Activated naive CD4-positive, alpha-beta T cell treated with anti-CD3 and anti-CD28 coated beads for 36 hours (primary cell): ENCODE results near the gene TNFRSF9. TPM values are rescaled to one million over a fixed set of nuclear protein-coding genes. Genes with fewer than 3 reads are reported as not detected.
"Not testable (repeated sequence)": the region's sequence is repeated elsewhere in the genome, so short reads cannot be mapped to it uniquely, and the experiment has no call there.

Experiments
- CTCF ChIA-PET: fragments of 350-600 bp; sonication (Branson Sonifier 250); formaldehyde crosslinking; loops from one replicate; lab custom pipeline; 2021; ENCODE audit warnings: antibody characterized with exemption; lab: Charles Lee
- DNase-seq: peaks from one replicate; pipeline ENCODE4 v3.0.0-alpha.2; 2020
- H3K27ac Mint-ChIP-seq: one replicate; pipeline ENCODE4 v1.8.0; 2021; ENCODE audit warnings: mild to moderate bottlenecking, mixed read lengths
- H3K27me3 Mint-ChIP-seq: one replicate; pipeline ENCODE4 v1.8.0; 2021; ENCODE audit warnings: low read depth, mixed read lengths
- H3K36me3 Mint-ChIP-seq: one replicate; pipeline ENCODE4 v1.8.0; 2021; ENCODE audit warnings: low read depth, mixed read lengths
- H3K4me1 Mint-ChIP-seq: one replicate; pipeline ENCODE4 v1.8.0; 2021; ENCODE audit warnings: low read depth, mixed read lengths
- H3K4me3 Mint-ChIP-seq: one replicate; pipeline ENCODE4 v1.8.0; 2021; ENCODE audit warnings: mild to moderate bottlenecking, moderate library complexity, mixed read lengths
- H3K9me3 Mint-ChIP-seq: one replicate; pipeline ENCODE4 v1.8.0; 2021; ENCODE audit warnings: mixed read lengths
- intact Hi-C: fragments of 100-400 bp; cut with micrococcal nuclease; formaldehyde crosslinking; loops from one replicate; pipeline ENCODE4 v1.15.1; 2023
- total RNA-seq, 2 experiments: library from RNA; stranded (reverse); gene quantifications; one replicate each; pipeline ENCODE4 v1.2.3, GENCODE V29; 2021

The TNFRSF9 gene
- total RNA-seq, 2 experiments from 2014 or later, result 10.5 to 11.6 TPM

DNA sequence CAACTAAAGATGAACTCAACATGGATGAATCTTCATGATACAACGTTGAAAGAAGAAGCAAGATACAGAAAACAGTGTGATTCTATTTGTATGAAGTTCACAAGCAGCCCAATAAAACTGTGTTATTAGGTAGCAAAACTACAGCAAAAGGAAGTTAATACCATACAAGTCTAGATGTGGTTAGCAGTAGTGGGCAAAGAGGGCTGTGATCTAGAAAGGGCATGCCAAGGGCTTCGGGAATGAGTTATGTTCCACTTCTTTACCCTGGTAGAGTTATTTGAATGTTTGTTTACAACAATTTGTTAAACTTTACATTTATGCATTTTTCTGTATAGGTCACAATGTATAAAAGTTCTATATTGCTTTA lies 9.2 kb downstream of the TNFRSF9 start:
- Mint-ChIP-seq H3K36me3 (peaks cover 12% of the 10 kb centered on the region), H3K4me3 (no peak overlapping the region), H3K9me3 (no peaks in the 10 kb centered on the region), H3K27ac (peak overlapping the region; percentile 48), H3K27me3 (peaks cover 2% of the 10 kb centered on the region), H3K4me1 (peaks cover 21% of the 10 kb centered on the region)
- no peak for DNase-seq
- intact Hi-C loops, result no loop called here
- CTCF ChIA-PET, result interaction anchor here (0.7 to 0.9 kb wide), 3 partner anchors 45 to 263 kb away, joined by 3 to 4 read pairs (median 4); partner anchors contain the start of gene ERRFI1

- peaks cover 21% of the 10 kb centered on the region for H3K4me1 Mint-ChIP-seq
- peaks cover 12% of the 10 kb centered on the region for H3K36me3 Mint-ChIP-seq
- no peaks in the 10 kb centered on the region for H3K9me3 Mint-ChIP-seq
- DNase-seq, result peak; percentile 37
- CTCF ChIA-PET, result interaction anchor here (0.7 to 0.9 kb wide), 2 partner anchors 95 to 263 kb away, joined by 3 to 4 read pairs; partner anchors contain the start of gene ERRFI1
- H3K27ac Mint-ChIP-seq, result peak overlapping the region; percentile 48
- peak overlapping the region; percentile 3 for H3K4me3 Mint-ChIP-seq
- intact Hi-C loops, result loop anchor here (1.0 kb wide), 1 partner anchor 10 kb away; no protein-coding TSS in a partner anchor
- H3K27me3 Mint-ChIP-seq, result peaks cover 2% of the 10 kb centered on the region
Measured at GRCh38 chr1:7930645-7931445, 9.8 kb downstream of the TNFRSF9 start.

DNA sequence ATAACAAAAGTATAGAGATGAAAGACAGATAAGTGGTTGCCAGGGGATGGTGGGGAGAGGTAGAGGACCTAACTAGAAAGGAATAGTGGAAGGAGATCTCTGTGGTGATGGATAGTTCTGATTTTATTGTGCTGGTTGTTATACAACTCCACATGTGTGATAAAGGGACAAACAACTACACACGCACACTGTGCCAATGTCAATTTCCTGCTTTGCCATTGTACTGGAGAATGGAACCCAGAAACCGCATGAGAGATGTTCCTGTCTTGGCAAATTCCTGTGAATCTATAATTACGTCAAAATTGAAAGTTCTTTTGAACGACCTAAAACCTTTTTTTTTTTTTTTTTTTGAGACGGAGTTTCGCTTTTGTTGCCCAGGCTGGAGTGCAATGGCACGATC lies 11.0 kb downstream of the TNFRSF9 start:
- CTCF ChIA-PET, result interaction anchor here (0.7 kb wide), 1 partner anchor 13 kb away, joined by 5 read pairs; no protein-coding TSS in a partner anchor
- peaks cover 21% of the 10 kb centered on the region for H3K4me1 Mint-ChIP-seq
- no peak overlapping the region for H3K27ac Mint-ChIP-seq
- H3K4me3 Mint-ChIP-seq, result no peak overlapping the region
- no peak for DNase-seq
- intact Hi-C loops, result loop anchor here (1.0 kb wide), 1 partner anchor 12 kb away; no protein-coding TSS in a partner anchor
- H3K9me3 Mint-ChIP-seq, result no peaks in the 10 kb centered on the region
- H3K36me3 Mint-ChIP-seq, result peaks cover 8% of the 10 kb centered on the region
- H3K27me3 Mint-ChIP-seq, result peaks cover under 1% of the 10 kb centered on the region

- no peak for DNase-seq
- peaks cover 21% of the 10 kb centered on the region for H3K4me1 Mint-ChIP-seq
- no peaks in the 10 kb centered on the region for H3K27me3 Mint-ChIP-seq
- no peaks in the 10 kb centered on the region for H3K9me3 Mint-ChIP-seq
- CTCF ChIA-PET, result no interaction called here
- H3K27ac Mint-ChIP-seq, result no peak overlapping the region
- peaks cover 2% of the 10 kb centered on the region for H3K36me3 Mint-ChIP-seq
- intact Hi-C loops, result no loop called here
- no peak overlapping the region for H3K4me3 Mint-ChIP-seq
Measured at GRCh38 chr1:7928247-7928646, 12.4 kb downstream of the TNFRSF9 start.

DNA sequence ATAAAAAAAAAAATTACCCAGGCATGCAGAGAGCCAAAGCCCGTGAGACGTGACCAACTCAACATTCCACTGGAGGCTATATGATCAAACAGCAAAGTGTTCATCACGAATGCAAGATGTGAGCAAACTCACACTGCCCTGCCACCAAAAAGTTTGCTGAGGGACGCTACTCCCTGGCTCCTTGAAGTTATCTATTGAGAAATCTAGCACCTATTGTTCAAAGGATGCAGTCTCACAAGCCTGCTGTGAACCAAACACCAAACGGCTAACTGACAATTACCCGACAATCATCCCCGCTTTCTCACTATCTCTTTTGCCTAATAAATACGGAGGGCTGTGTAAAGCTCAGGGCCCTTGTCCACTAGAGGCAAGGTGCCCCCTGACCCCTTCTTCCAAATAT lies 13.6 kb downstream of the TNFRSF9 start:
- intact Hi-C loops, H3K4me3 Mint-ChIP-seq, H3K9me3 Mint-ChIP-seq, H3K27ac Mint-ChIP-seq, H3K27me3 Mint-ChIP-seq, DNase-seq, H3K36me3 Mint-ChIP-seq: not testable (repeated sequence)
- H3K4me1 Mint-ChIP-seq, result peaks cover 24% of the 10 kb centered on the region
- CTCF ChIA-PET, result interaction anchor here (0.7 kb wide), 1 partner anchor 1239 kb away, joined by 3 read pairs; no protein-coding TSS in a partner anchor

GRCh38 chr1:7922301-7922700 lies 18.3 kb downstream of the TNFRSF9 start:
- intact Hi-C loops, result no loop called here
- no peak overlapping the region for H3K4me3 Mint-ChIP-seq
- H3K27ac Mint-ChIP-seq, result no peak overlapping the region
- peaks cover 6% of the 10 kb centered on the region for H3K36me3 Mint-ChIP-seq
- no peaks in the 10 kb centered on the region for H3K9me3 Mint-ChIP-seq
- peaks cover 23% of the 10 kb centered on the region for H3K4me1 Mint-ChIP-seq
- DNase-seq, result no peak
- no peaks in the 10 kb centered on the region for H3K27me3 Mint-ChIP-seq
- CTCF ChIA-PET, result interaction anchor here (1.2 kb wide), 1 partner anchor 17 kb away, joined by 3 read pairs; no protein-coding TSS in a partner anchor

DNA sequence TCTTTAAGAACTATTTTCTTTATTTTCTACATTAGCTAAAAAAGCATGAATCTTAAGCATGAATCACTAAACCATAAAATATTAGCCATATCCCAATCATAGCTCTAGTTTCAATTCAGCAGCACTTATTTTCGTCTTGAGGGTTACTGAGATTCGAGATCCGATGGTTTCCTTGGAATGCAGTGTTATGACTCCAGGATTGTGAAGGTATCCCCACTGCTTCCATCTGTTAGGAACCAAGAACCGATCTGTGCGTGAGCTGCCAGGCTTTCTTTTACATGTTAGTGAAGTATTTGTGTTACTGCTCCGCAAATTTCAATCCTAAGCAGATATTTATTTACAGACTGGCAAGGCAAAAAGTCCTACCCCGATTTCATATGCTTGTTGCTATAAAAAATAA lies 18.8 kb downstream of the TNFRSF9 start:
- CTCF ChIA-PET, result interaction anchor here (1.2 kb wide), 1 partner anchor 18 kb away, joined by 3 read pairs; no protein-coding TSS in a partner anchor
- peaks cover 27% of the 10 kb centered on the region for H3K4me1 Mint-ChIP-seq

GRCh38 chr1:7919880-7920279 lies 20.8 kb downstream of the TNFRSF9 start:
- no peaks in the 10 kb centered on the region for H3K27me3 Mint-ChIP-seq
- intact Hi-C loops, result loop anchor here (1.0 to 2.0 kb wide), 5 partner anchors 18 to 371 kb away; partner anchors contain the start of genes PARK7 and TNFRSF9
- H3K36me3 Mint-ChIP-seq, result peaks cover 6% of the 10 kb centered on the region
- CTCF ChIA-PET, result interaction anchor here (0.6 to 1.0 kb wide), 2 partner anchors 62 to 95 kb away, joined by 3 to 4 read pairs; no protein-coding TSS in a partner anchor
- no peak for DNase-seq
- peaks cover 39% of the 10 kb centered on the region for H3K4me1 Mint-ChIP-seq
- H3K9me3 Mint-ChIP-seq, result no peaks in the 10 kb centered on the region
- peak overlapping the region; percentile 36 for H3K27ac Mint-ChIP-seq
- H3K4me3 Mint-ChIP-seq, result no peak overlapping the region

More for the DNA sequence above, 18.8 kb downstream of the TNFRSF9 start:
- no peak overlapping the region for H3K4me3 Mint-ChIP-seq
- no peak for DNase-seq
- intact Hi-C loops, result loop anchor here (2.0 kb wide), 1 partner anchor 39 kb away; the partner anchor contains the start of gene PARK7
- no peak overlapping the region for H3K27ac Mint-ChIP-seq
- H3K27me3 Mint-ChIP-seq, result no peaks in the 10 kb centered on the region
- H3K9me3 Mint-ChIP-seq, result no peaks in the 10 kb centered on the region
- peaks cover 6% of the 10 kb centered on the region for H3K36me3 Mint-ChIP-seq

DNA sequence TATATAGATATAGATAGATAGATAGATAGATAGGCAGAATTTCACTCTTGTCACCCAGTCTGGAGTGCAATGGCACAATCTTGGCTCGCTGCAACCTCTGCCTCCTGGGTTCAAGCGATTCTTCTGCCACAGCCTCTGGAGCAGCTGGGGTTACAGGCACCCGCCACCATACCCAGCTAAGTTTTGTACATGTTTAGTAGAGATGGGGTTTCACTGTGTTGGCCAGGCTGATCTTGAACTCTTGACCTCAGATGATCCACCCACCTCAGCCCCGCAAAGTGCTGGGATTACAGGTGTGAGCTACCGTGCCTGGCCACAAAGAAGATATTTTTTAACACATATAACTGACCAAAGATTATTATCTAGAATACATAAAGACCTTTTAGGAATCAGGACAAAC lies 22.7 kb downstream of the TNFRSF9 start:
- intact Hi-C loops, result not testable (repeated sequence)

DNA sequence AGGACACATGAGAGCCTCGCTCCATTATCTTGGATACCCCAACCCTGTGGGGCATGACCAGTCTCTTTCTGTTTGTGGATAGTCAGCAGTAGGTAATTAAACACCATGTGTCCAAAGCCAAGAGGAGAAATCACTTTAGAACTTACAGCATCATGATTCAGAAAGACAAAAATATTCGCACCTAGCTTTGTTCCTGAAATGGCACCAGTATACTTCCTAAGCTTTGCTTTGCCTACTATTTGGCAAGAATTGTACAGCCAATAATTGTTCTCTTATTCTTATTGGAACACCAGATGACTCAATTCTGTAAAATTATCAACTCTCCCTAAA lies 24.2 kb downstream of the TNFRSF9 start:
- H3K36me3 Mint-ChIP-seq, result peaks cover 3% of the 10 kb centered on the region
- intact Hi-C loops, result no loop called here
- CTCF ChIA-PET, result interaction anchor here (0.9 kb wide), 1 partner anchor 13 kb away, joined by 3 read pairs; no protein-coding TSS in a partner anchor
- H3K27me3 Mint-ChIP-seq, result no peaks in the 10 kb centered on the region
- H3K4me3 Mint-ChIP-seq, result no peak overlapping the region
- H3K4me1 Mint-ChIP-seq, result peaks cover 45% of the 10 kb centered on the region
- peak overlapping the region; percentile 65 for H3K27ac Mint-ChIP-seq
- DNase-seq, result no peak
- H3K9me3 Mint-ChIP-seq, result no peaks in the 10 kb centered on the region

More for the DNA sequence above, 22.7 kb downstream of the TNFRSF9 start:
- H3K4me3 Mint-ChIP-seq, DNase-seq, CTCF ChIA-PET, H3K36me3 Mint-ChIP-seq, H3K9me3 Mint-ChIP-seq, H3K27me3 Mint-ChIP-seq, H3K27ac Mint-ChIP-seq: not testable (repeated sequence)
- H3K4me1 Mint-ChIP-seq, result peaks cover 45% of the 10 kb centered on the region

DNA sequence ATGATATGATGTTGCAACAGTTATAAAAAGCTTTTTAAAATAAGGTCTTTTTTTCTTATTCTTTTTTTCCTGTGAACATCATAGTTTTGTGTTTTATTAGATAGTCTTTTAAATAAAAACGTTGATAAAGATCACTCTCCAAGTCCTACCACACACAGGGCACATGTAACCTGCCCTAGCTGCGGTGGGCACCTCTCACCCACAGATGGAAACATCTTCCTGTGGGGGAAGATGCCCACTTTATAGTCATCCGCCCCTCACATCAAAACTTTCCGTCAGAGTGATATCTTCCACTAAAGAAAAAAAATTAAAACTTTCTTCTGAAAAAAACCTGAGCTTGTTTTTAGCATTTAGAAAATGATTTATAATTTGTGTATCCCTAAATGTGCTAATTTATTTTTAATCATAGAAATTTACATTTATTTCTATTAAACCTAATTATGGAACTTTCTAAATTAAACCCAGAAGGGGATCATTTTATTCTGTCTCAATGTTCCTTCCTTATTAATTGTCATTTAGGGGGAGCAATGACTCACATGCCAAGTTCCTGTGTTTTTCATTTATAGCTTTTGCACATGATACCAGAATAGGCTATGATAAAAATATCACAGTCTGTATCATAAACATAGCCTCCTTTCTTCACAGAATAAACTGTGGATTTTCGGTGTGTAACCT lies 24.7 kb downstream of the TNFRSF9 start:
- intact Hi-C loops, result no loop called here
- Mint-ChIP-seq H3K27me3 (no peaks in the 10 kb centered on the region), H3K9me3 (no peaks in the 10 kb centered on the region), H3K36me3 (peaks cover 3% of the 10 kb centered on the region), H3K27ac (peak overlapping the region; percentile 75), H3K4me3 (no peak overlapping the region), H3K4me1 (peaks cover 44% of the 10 kb centered on the region)
- DNase-seq, result peak; percentile 25
- CTCF ChIA-PET, result interaction anchor here (0.9 to 1.1 kb wide), 2 partner anchors 12 to 59 kb away, joined by 3 to 4 read pairs; no protein-coding TSS in a partner anchor
